ENCODE measurements around the gene FBXO34.

GRCh38 chr14:55309154-55309553 is 37.9 kb downstream of the FBXO34 start:
- TF ChIP-seq CTCF (IDR thresholded peaks at IDR 0.05; ENCODE audit: poor library complexity) (no peak), EZH2 (IDR thresholded peaks at IDR 0.05; ENCODE audit: borderline replicate concordance) (no peak), EZH2phosphoT487 (IDR thresholded peaks at IDR 0.05; ENCODE audit: low read depth, severe bottlenecking, unreplicated experiment) (no peak)

All from hepatocyte (in vitro differentiated cells).